Measurements from ENCODE around the gene UBE2J2. TPM values are rescaled to one million over a fixed set of nuclear protein-coding genes. Genes with fewer than 3 reads are reported as not detected.
A peak's percentile ranks its signal among the peaks of the same experiment; 100 is the strongest.

The UBE2J2 gene
- total and polyA plus RNA-seq, 2 of the 13 experiments (the other 11 are each of a cell fraction or from before 2014, with no cell fraction given): 25.4 to 29.4 TPM

DNA sequence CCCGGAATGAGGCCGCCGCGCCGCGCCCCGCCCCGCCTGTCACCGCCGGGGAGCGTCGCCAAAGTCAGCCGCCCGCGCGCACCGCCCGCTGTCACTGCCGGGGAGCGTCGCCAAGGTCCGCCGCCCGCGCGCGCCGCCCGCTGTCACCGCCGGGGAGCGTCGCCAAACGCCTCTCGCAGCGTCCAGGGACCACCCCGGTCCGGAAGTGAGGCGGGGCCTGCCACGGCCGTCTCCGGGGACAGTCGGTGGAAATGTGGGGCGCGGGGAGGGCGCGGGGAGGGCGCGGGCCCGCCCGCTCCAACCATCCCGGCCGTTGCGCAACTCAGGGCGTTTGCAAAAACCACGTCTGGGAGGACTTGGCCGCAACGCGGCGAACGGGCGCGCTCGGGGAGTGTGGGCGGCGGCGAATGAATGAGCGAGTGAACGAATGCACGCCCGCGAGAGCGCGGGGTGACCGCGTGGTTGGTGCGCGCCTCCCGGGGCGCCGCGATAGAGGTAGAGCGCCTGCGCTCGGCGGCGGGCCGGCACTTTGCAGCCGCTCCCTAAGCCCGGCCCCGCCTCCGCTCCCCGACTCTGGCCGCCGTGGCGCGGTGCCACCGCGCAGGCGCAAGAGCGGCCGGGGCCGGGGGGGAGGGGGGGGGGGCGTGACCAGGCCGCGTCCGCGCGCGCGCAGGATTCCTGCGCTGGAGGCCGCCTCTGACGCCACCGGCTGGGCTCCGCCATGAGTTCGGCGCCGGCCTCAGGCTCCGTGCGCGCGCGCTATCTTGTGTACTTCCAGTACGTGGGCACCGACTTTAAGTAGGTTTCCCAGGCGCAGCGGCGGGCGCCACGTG lies 34.5 kb upstream of the UBE2J2 start, which contains the start of the genes ACAP3 and PUSL1 (continued):
- TF ChIP-seq ZNF746 (CRISPR knock-in tag; IDR thresholded peaks at IDR 0.05): no peak; the same call in 1 of the 2 replicates
- no peak for TF ChIP-seq ZFP62 (CRISPR knock-in tag; IDR thresholded peaks at IDR 0.05)
- TF ChIP-seq NFKB2 (CRISPR knock-in tag; IDR thresholded peaks at IDR 0.05; ENCODE audit: borderline replicate concordance): peak; percentile 44; the same call in 1 of the 2 replicates
- no peak for TF ChIP-seq HOXA7 (CRISPR knock-in tag; IDR thresholded peaks at IDR 0.05)
- no peak for TF ChIP-seq SUZ12 (IDR thresholded peaks at IDR 0.05; ENCODE audit: low read depth, low read length)
- TF ChIP-seq CBX5 (CRISPR knock-in tag; IDR thresholded peaks at IDR 0.05; ENCODE audit: borderline replicate concordance): 0 out of 2 replicates have a peak, but pooled peaks have one; percentile 41
- TF ChIP-seq SAP130 (CRISPR knock-in tag; IDR thresholded peaks at IDR 0.05; ENCODE audit: low read depth): peak; percentile 97
- TF ChIP-seq NFIC (IDR thresholded peaks at IDR 0.05; ENCODE audit: low read length): no peak
- peak; percentile 23; the same call in 1 of the 2 replicates for TF ChIP-seq TARDBP (CRISPR knock-in tag; IDR thresholded peaks at IDR 0.05)
- TF ChIP-seq EZH2 (conservative IDR thresholded peaks at IDR 0.05; ENCODE audit: low read depth, low read length): no peak
- TF ChIP-seq IKZF4 (CRISPR knock-in tag; IDR thresholded peaks at IDR 0.05; ENCODE audit: borderline replicate concordance, low read depth, not compliant biosample characterization): peak; percentile 52
- no peak; the same call in 1 of the 2 replicates for TF ChIP-seq ZNF441 (CRISPR knock-in tag; IDR thresholded peaks at IDR 0.05; ENCODE audit: borderline replicate concordance)
- TF ChIP-seq ZBTB1 (CRISPR knock-in tag; IDR thresholded peaks at IDR 0.05; ENCODE audit: borderline replicate concordance): no peak
- no peak for TF ChIP-seq HHEX (CRISPR knock-in tag; IDR thresholded peaks at IDR 0.05)
- no peak for TF ChIP-seq ZNF709 (CRISPR knock-in tag; IDR thresholded peaks at IDR 0.05)
- TF ChIP-seq NFKBIZ (CRISPR knock-in tag; IDR thresholded peaks at IDR 0.05): no peak
- TF ChIP-seq TEAD3 (CRISPR knock-in tag; optimal IDR thresholded peaks at IDR 0.05; ENCODE audit: borderline replicate concordance): peak; percentile 6
- TF ChIP-seq ZFP82 (CRISPR knock-in tag; IDR thresholded peaks at IDR 0.05; ENCODE audit: borderline replicate concordance): peak; percentile 53; the same call in 1 of the 2 replicates
- TF ChIP-seq NFATC3 (CRISPR knock-in tag; IDR thresholded peaks at IDR 0.05): no peak
- no peak for TF ChIP-seq KMT2A (CRISPR knock-in tag; IDR thresholded peaks at IDR 0.05)
- TF ChIP-seq, protein P1, sequence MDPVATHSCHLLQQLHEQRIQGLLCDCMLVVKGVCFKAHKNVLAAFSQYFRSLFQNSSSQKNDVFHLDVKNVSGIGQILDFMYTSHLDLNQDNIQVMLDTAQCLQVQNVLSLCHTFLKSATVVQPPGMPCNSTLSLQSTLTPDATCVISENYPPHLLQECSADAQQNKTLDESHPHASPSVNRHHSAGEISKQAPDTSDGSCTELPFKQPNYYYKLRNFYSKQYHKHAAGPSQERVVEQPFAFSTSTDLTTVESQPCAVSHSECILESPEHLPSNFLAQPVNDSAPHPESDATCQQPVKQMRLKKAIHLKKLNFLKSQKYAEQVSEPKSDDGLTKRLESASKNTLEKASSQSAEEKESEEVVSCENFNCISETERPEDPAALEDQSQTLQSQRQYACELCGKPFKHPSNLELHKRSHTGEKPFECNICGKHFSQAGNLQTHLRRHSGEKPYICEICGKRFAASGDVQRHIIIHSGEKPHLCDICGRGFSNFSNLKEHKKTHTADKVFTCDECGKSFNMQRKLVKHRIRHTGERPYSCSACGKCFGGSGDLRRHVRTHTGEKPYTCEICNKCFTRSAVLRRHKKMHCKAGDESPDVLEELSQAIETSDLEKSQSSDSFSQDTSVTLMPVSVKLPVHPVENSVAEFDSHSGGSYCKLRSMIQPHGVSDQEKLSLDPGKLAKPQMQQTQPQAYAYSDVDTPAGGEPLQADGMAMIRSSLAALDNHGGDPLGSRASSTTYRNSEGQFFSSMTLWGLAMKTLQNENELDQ (CRISPR knock-in tag; IDR thresholded peaks at IDR 0.05; ENCODE audit: borderline replicate concordance): no peak
- TF ChIP-seq CC2D1A (CRISPR knock-in tag; IDR thresholded peaks at IDR 0.05): no peak
- TF ChIP-seq EP300 (IDR thresholded peaks at IDR 0.05; ENCODE audit: low read depth in 2 of 2, low read length in 2 of 2): no peak
- no peak for TF ChIP-seq EP300 (CRISPR knock-in tag; IDR thresholded peaks at IDR 0.05; ENCODE audit: borderline replicate concordance)
- no peak; the same call in 1 of the 2 replicates for TF ChIP-seq ZSCAN31 (CRISPR knock-in tag; IDR thresholded peaks at IDR 0.05; ENCODE audit: low read depth)
- TF ChIP-seq MAFG (CRISPR knock-in tag; IDR thresholded peaks at IDR 0.05): no peak
- TF ChIP-seq HMGA1 (CRISPR knock-in tag; conservative IDR thresholded peaks at IDR 0.05): no peak
- TF ChIP-seq, protein P2, sequence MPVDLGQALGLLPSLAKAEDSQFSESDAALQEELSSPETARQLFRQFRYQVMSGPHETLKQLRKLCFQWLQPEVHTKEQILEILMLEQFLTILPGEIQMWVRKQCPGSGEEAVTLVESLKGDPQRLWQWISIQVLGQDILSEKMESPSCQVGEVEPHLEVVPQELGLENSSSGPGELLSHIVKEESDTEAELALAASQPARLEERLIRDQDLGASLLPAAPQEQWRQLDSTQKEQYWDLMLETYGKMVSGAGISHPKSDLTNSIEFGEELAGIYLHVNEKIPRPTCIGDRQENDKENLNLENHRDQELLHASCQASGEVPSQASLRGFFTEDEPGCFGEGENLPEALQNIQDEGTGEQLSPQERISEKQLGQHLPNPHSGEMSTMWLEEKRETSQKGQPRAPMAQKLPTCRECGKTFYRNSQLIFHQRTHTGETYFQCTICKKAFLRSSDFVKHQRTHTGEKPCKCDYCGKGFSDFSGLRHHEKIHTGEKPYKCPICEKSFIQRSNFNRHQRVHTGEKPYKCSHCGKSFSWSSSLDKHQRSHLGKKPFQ (CRISPR knock-in tag; IDR thresholded peaks at IDR 0.05; ENCODE audit: insufficient replicate concordance): no peak
- TF ChIP-seq ZNF282 (IDR thresholded peaks at IDR 0.05; ENCODE audit: partially characterized antibody): no peak

Measured in HepG2 (cell line).